PC-3 (cell line): Measurements from ENCODE around the gene ACVR1B. TPM values are rescaled to one million over a fixed set of nuclear protein-coding genes. Genes with fewer than 3 reads are reported as not detected.
A peak's percentile ranks its signal among the peaks of the same experiment; 100 is the strongest.

ENCODE experiments used
- ATAC-seq: fragments of 200-7000 bp; cut with Tn5 transposase; 2 replicates; pipeline ENCODE4 v1.9.1; 2020; ENCODE audit warnings: mild to moderate bottlenecking, moderate library complexity
- Bru-seq: library from RNA; stranded (reverse); fragments of 400-500 nt; gene quantifications from one replicate; lab custom pipeline; 2021; lab: Mats Ljungman, UMichigan
- BruChase-seq, 2 experiments: library from RNA; stranded (reverse); fragments of 400-500 nt; gene quantifications; one replicate each; lab custom pipeline; 2021; lab: Mats Ljungman, UMichigan
- BruUV-seq: library from RNA; stranded (reverse); fragments of 400-500 nt; replicated peaks from 2 replicates; lab custom pipeline; 2021; lab: Mats Ljungman, UMichigan
- CTCF ChIA-PET: fragments of 300-600 bp; sonication (Branson Sonifier 250); formaldehyde crosslinking; loops from one replicate; lab custom pipeline; 2022; ENCODE audit warnings: antibody characterized with exemption; lab: Charles Lee
- POLR2A ChIA-PET: fragments of 300-600 bp; sonication (Branson Sonifier 250); formaldehyde crosslinking; loops from one replicate; lab custom pipeline; 2022; ENCODE audit warnings: antibody characterized with exemption; ENCODE audit not compliant: unreplicated experiment; lab: Charles Lee
- DNase-seq: peaks from one replicate; pipeline ENCODE4 v3.0.0-alpha.2; 2015
- H2AFZ ChIP-seq: fragments of 300-600 bp; sonication (generic); 2 replicates; pipeline ENCODE4 v1.6.0; 2016; ENCODE audit warnings: antibody characterized with exemption, low read length
- H3F3A ChIP-seq: fragments of 300-600 bp; sonication (generic); one replicate; pipeline ENCODE4 v1.6.0; 2017; ENCODE audit warnings: antibody characterized with exemption, low read length, control low read depth, mild to moderate bottlenecking; ENCODE audit not compliant: unreplicated experiment
- H3K27ac ChIP-seq: fragments of 300-600 bp; sonication (generic); 2 replicates; pipeline ENCODE4 v1.5.1; 2016; ENCODE audit warnings: mild to moderate bottlenecking, low read length
- H3K27me3 ChIP-seq: fragments of 300-600 bp; sonication (generic); 2 replicates; pipeline ENCODE4 v1.6.1; 2016; ENCODE audit warnings: low read length, mixed read lengths
- H3K36me3 ChIP-seq: fragments of 300-600 bp; sonication (generic); 2 replicates; pipeline ENCODE4 v1.6.1; 2016; ENCODE audit warnings: low read depth, mixed run types, low read length, mixed read lengths
- H3K4me1 ChIP-seq: fragments of 300-600 bp; sonication (generic); 2 replicates; pipeline ENCODE4 v1.5.1; 2016; ENCODE audit warnings: low read length; ENCODE audit not compliant: insufficient read depth
- H3K4me2 ChIP-seq: fragments of 300-600 bp; sonication (generic); 2 replicates; pipeline ENCODE4 v1.6.0; 2016; ENCODE audit warnings: low read length
- H3K4me3 ChIP-seq: fragments of 300-600 bp; sonication (generic); 2 replicates; pipeline ENCODE4 v1.5.1; 2016; ENCODE audit warnings: mild to moderate bottlenecking, low read length, mixed read lengths
- H3K79me2 ChIP-seq: fragments of 300-600 bp; sonication (generic); 2 replicates; pipeline ENCODE4 v1.6.1; 2017; ENCODE audit warnings: low read length, mixed read lengths
- H3K9ac ChIP-seq: fragments of 300-600 bp; sonication (generic); 2 replicates; pipeline ENCODE4 v1.6.0; 2016; ENCODE audit warnings: mild to moderate bottlenecking, low read length
- H3K9me2 ChIP-seq: fragments of 300-600 bp; sonication (generic); replicated peaks from 2 replicates; pipeline ENCODE4 v1.6.1; 2016; ENCODE audit warnings: mixed run types, low read length, mixed read lengths
- H3K9me3 ChIP-seq: fragments of 300-600 bp; sonication (generic); 2 replicates; pipeline ENCODE4 v1.6.1; 2016; ENCODE audit warnings: low read length, mixed read lengths
- H4K20me1 ChIP-seq: fragments of 300-600 bp; sonication (generic); 2 replicates; pipeline ENCODE4 v1.6.1; 2016; ENCODE audit warnings: low read length, mixed read lengths
- CTCF ChIP-seq: fragments of 300-600 bp; sonication (generic); conservative IDR thresholded peaks from 2 replicates; pipeline ENCODE4 v1.5.1; 2017; ENCODE audit warnings: antibody characterized with exemption, low read depth, mild to moderate bottlenecking, low read length
- EZH2 ChIP-seq: fragments of 300-600 bp; sonication (generic); IDR thresholded peaks from one replicate; pipeline ENCODE4 v1.6.1; 2017; ENCODE audit warnings: antibody characterized with exemption, mild to moderate bottlenecking, low read length; ENCODE audit not compliant: unreplicated experiment
- EZH2phosphoT487 ChIP-seq: fragments of 300-600 bp; sonication (generic); IDR thresholded peaks from 2 replicates; pipeline ENCODE4 v1.6.1; 2018; ENCODE audit warnings: mild to moderate bottlenecking, antibody characterized with exemption, low read length, borderline replicate concordance
- intact Hi-C: fragments of 100-400 bp; cut with micrococcal nuclease; formaldehyde crosslinking; loops from 2 replicates; pipeline ENCODE4 v1.9.0; 2023
- long read RNA-seq: library from polyadenylated mRNA; unstranded; transcript quantifications from one replicate; pipeline ENCODE4 v2.0.0, GENCODE V29; 2021; ENCODE audit not compliant: unreplicated experiment
- total RNA-seq: library from RNA; depleted of rRNA; stranded (reverse); fragments of >200 nt; gene quantifications from 2 replicates; pipeline ENCODE4 v1.2.3, GENCODE V29; 2014; rRNA removed

The ACVR1B gene
- total RNA-seq (9.8 and 11.5 TPM in 2 replicates), Bru-seq, nascent RNA (percentile 69 among the genes with signal in this experiment), BruChase-seq, experiment 1, labeled RNA remaining after a 6-hour chase (percentile 64 among the genes with signal in this experiment), BruChase-seq, experiment 2, labeled RNA remaining after a 2-hour chase (percentile 68 among the genes with signal in this experiment)
- long read RNA-seq, full-length matches to known transcripts = 1 of 4 reads
- long read RNA-seq, partial matches to known transcripts = 1 of 4 reads
- long read RNA-seq, other reads (novel, unspliced or antisense) = 2 of 4 reads

- no peaks in the 10 kb centered on the region for H3F3A ChIP-seq
- H3K4me3 ChIP-seq = peak within 1 kb of the TSS; percentile 98
- H3K9ac ChIP-seq = peak within 1 kb of the TSS; percentile 91
- H3K9me3 ChIP-seq = no peaks in the 10 kb centered on the region
- H3K4me2 ChIP-seq = peak within 1 kb of the TSS; percentile 98
- H3K36me3 ChIP-seq = no peaks in the 10 kb centered on the region
- peaks cover 35% of the 10 kb centered on the region for H3K4me1 ChIP-seq
- no TSS peak for BruUV-seq
- no peak within 1 kb of the TSS for H3K27ac ChIP-seq
- TF ChIP-seq EZH2phosphoT487 = no peak
- no peak for TF ChIP-seq CTCF
- TF ChIP-seq EZH2 = no peak
- H3K9me2 ChIP-seq = no peaks in the 10 kb centered on the region
- intact Hi-C loops = no loop called here
- ChIA-PET CTCF (no interaction called here), POLR2A (no interaction called here)
- H3K79me2 ChIP-seq = peaks cover 46% of the 10 kb centered on the region
- no peaks in the 10 kb centered on the region for H4K20me1 ChIP-seq
- peak within 1 kb of the TSS; percentile 88 for H2AFZ ChIP-seq
- H3K27me3 ChIP-seq = no peaks in the 10 kb centered on the region
- DNase-seq (peak; percentile 86), ATAC-seq (peak; percentile 92)
Observed at GRCh38 chr12:51951199-51951842, at the start of gene ACVR1B. TSS of gene ACVR1B (plus strand) at chr12:51951699. CDS start at chr12:51951744, 45 bp downstream.

- Histone ChIP-seq H3F3A (no peaks in the 10 kb centered on the region), H3K9me2 (no peaks in the 10 kb centered on the region), H3K79me2 (no peaks in the 10 kb centered on the region), H3K4me2 (no peak overlapping the region), H3K27ac (no peak overlapping the region), H4K20me1 (no peaks in the 10 kb centered on the region), H3K36me3 (no peaks in the 10 kb centered on the region), H3K9me3 (no peaks in the 10 kb centered on the region), H3K4me3 (no peak overlapping the region), H3K9ac (no peak overlapping the region), H3K27me3 (no peaks in the 10 kb centered on the region), H2AFZ (no peak overlapping the region), H3K4me1 (no peaks in the 10 kb centered on the region)
- ChIA-PET POLR2A (interaction anchor here (0.6 kb wide), 1 partner anchor 684 kb away, joined by 3 read pairs; the partner anchor contains the start of gene POU6F1), CTCF (no interaction called here)
- no peak for TF ChIP-seq EZH2
- no peak for TF ChIP-seq EZH2phosphoT487
- no peak for TF ChIP-seq CTCF
- DNase-seq (no peak), ATAC-seq (no peak)
- BruUV-seq = no TSS peak
- intact Hi-C loops = no loop called here
Observed at GRCh38 chr12:51901881-51902280, 49.6 kb upstream of the ACVR1B start.
